Left lung (tissue), 10 donors: ENCODE data around the gene RASGRF1. TPM values are rescaled to one million over a fixed set of nuclear protein-coding genes. Genes with fewer than 3 reads are reported as not detected.

Experiments used
- ATAC-seq: fragments of 200-7000 bp; cut with Tn5 transposase; one replicate; pipeline ENCODE4 v1.9.1; 2020; ENCODE audit warnings: moderate library complexity
- DNase-seq, 4 donors: peaks; one replicate each; pipeline ENCODE4 v3.0.0-alpha.2; 2013 to 2020
- H3K27ac ChIP-seq, 2 donors: fragments of 200-600 bp; sonication (generic) in 1 of 2; one replicate each; pipeline versions ENCODE4 v1.5.0 to v1.8.0; 2020 to 2021
- H3K27me3 ChIP-seq, 2 donors: fragments of 200-600 bp; sonication (generic) in 1 of 2; one replicate each; pipeline versions ENCODE4 v1.5.0 to v1.8.0; 2020 to 2021
- H3K36me3 ChIP-seq, 2 donors: fragments of 200-600 bp; sonication (generic) in 1 of 2; one replicate each; pipeline versions ENCODE4 v1.5.0 to v1.8.0; 2020 to 2021
- H3K4me1 ChIP-seq, 2 donors: fragments of 200-600 bp; one replicate each; pipeline ENCODE4 v1.8.0; 2021
- H3K4me3 ChIP-seq, 2 donors: fragments of 200-600 bp; sonication (generic) in 1 of 2; one replicate each; pipeline versions ENCODE4 v1.5.0 to v1.8.0; 2020 to 2021; ENCODE audit warnings: mild to moderate bottlenecking in 1 of 2
- H3K9me3 ChIP-seq, 2 donors: fragments of 200-600 bp; sonication (generic) in 1 of 2; one replicate each; pipeline versions ENCODE4 v1.5.0 to v1.8.0; 2020 to 2021
- intact Hi-C, 2 donors: fragments of 100-400 bp; cut with DNase I; formaldehyde crosslinking; loops; one replicate each; pipeline versions ENCODE4 v1.11.2 to v1.14.2; 2022
- polyA plus RNA-seq, 6 donors: library from polyadenylated mRNA; unstranded; fragments of 120-200 nt; gene quantifications; one replicate each; pipeline ENCODE4 v1.2.1, GENCODE V29; 2013; ENCODE audit not compliant: insufficient read length in 6 of 6
- total RNA-seq, 2 donors: library from RNA; stranded (reverse); fragmentation: NEBNext Ultra II Directional; extraction: Animal tissue kit (Norgen Biotek cat#: 25700); gene quantifications; one replicate each; pipeline ENCODE4 v1.2.1, GENCODE V29; 2021
- TF ChIP-seq, protein P1 (sequence below), 2 donors: fragments of 200-600 bp; sonication (generic) in 1 of 2; IDR thresholded peaks; one replicate each; pipeline versions ENCODE4 v1.5.0 to v1.8.0; 2021; ENCODE audit warnings: antibody characterized with exemption in 2 of 2
- donor health status: DM: no; HTN: yes; CAD: no.
- donor health status: DM: no; HTN: no; CAD: no.

RASGRF1 gene
- total and polyA plus RNA-seq, 8 donors = 5.9 to 63.2 (median 26.0) TPM

GRCh38 chr15:79050341-79050740, 40.2 kb downstream of the RASGRF1 start:
- no peak overlapping the region for H3K4me3 ChIP-seq
- H3K9me3 ChIP-seq = no peaks in the 10 kb centered on the region
- H3K27me3 ChIP-seq = no peaks in the 10 kb centered on the region
- no peaks in the 10 kb centered on the region for H3K4me1 ChIP-seq
- ATAC-seq = no peak
- intact Hi-C loops = no loop called here
- TF ChIP-seq, protein P1, sequence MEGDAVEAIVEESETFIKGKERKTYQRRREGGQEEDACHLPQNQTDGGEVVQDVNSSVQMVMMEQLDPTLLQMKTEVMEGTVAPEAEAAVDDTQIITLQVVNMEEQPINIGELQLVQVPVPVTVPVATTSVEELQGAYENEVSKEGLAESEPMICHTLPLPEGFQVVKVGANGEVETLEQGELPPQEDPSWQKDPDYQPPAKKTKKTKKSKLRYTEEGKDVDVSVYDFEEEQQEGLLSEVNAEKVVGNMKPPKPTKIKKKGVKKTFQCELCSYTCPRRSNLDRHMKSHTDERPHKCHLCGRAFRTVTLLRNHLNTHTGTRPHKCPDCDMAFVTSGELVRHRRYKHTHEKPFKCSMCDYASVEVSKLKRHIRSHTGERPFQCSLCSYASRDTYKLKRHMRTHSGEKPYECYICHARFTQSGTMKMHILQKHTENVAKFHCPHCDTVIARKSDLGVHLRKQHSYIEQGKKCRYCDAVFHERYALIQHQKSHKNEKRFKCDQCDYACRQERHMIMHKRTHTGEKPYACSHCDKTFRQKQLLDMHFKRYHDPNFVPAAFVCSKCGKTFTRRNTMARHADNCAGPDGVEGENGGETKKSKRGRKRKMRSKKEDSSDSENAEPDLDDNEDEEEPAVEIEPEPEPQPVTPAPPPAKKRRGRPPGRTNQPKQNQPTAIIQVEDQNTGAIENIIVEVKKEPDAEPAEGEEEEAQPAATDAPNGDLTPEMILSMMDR (IDR thresholded peaks at IDR 0.05) = no peak
- no peaks in the 10 kb centered on the region for H3K36me3 ChIP-seq
- no peak for DNase-seq
- no peak overlapping the region for H3K27ac ChIP-seq

DNA sequence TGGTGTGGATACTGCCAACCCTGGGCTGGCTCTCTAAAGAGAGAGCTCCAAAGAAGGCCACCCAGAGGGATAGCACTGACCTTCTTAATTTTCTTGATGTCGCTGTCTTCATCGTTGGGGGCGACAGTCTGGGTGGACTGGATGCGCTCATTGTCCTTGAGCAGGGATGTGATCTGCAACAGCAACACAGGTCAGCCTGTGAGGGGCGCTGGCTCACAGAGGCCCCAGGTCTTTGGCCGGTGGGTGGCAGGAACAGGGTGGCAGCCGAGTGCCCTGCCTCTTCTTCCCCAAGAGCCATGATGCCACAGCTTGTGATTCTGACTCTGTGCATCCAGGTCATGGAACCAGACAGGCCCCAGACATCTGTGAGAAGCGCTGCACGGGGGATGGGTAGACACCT, 41.2 kb downstream of the RASGRF1 start:
- TF ChIP-seq, protein P1 (IDR thresholded peaks at IDR 0.05) = no peak
- ATAC-seq = no peak
- Histone ChIP-seq H3K4me1 (no peaks in the 10 kb centered on the region), H3K36me3 (no peaks in the 10 kb centered on the region), H3K27me3 (no peaks in the 10 kb centered on the region), H3K9me3 (no peaks in the 10 kb centered on the region), H3K4me3 (no peak overlapping the region), H3K27ac (no peak overlapping the region)
- intact Hi-C loops = no loop called here
- DNase-seq = no peak

GRCh38 chr15:79047676-79048439, 42.7 kb downstream of the RASGRF1 start:
- no peaks in the 10 kb centered on the region for H3K4me1 ChIP-seq
- H3K9me3 ChIP-seq = peaks cover 0 to 8% of the 10 kb centered on the region in 2 donors
- TF ChIP-seq, protein P1 (IDR thresholded peaks at IDR 0.05) = no peak

GRCh38 chr15:79046691-79047404, 43.7 kb downstream of the RASGRF1 start:
- Histone ChIP-seq H3K27ac (no peak overlapping the region), H3K36me3 (no peaks in the 10 kb centered on the region), H3K4me3 (no peak overlapping the region), H3K27me3 (peaks cover 0 to 5% of the 10 kb centered on the region in 2 donors), H3K4me1 (no peaks in the 10 kb centered on the region), H3K9me3 (peaks cover 0 to 14% of the 10 kb centered on the region in 2 donors)
- intact Hi-C loops = no loop called here
- ATAC-seq = no peak
- TF ChIP-seq, protein P1 (IDR thresholded peaks at IDR 0.05) = no peak
- no peak for DNase-seq

More at GRCh38 chr15:79047676-79048439, 42.7 kb downstream of the RASGRF1 start:
- no peak overlapping the region for H3K27ac ChIP-seq
- intact Hi-C loops = no loop called here
- H3K27me3 ChIP-seq = peaks cover 0 to 5% of the 10 kb centered on the region in 2 donors
- DNase-seq (no peak), ATAC-seq (no peak)
- H3K4me3 ChIP-seq = no peak overlapping the region
- no peaks in the 10 kb centered on the region for H3K36me3 ChIP-seq

- no peak for ATAC-seq
- no peak overlapping the region for H3K4me3 ChIP-seq
- intact Hi-C loops = no loop called here
- H3K4me1 ChIP-seq = no peaks in the 10 kb centered on the region
- no peak for DNase-seq
- peaks cover 0 to 5% of the 10 kb centered on the region in 2 donors for H3K27me3 ChIP-seq
- H3K9me3 ChIP-seq = peaks cover 0 to 14% of the 10 kb centered on the region in 2 donors
- H3K27ac ChIP-seq = no peak overlapping the region
- TF ChIP-seq, protein P1 (IDR thresholded peaks at IDR 0.05) = no peak
- no peaks in the 10 kb centered on the region for H3K36me3 ChIP-seq
Measured at GRCh38 chr15:79045041-79045440, 45.5 kb downstream of the RASGRF1 start.
